Right forelimb (tissue), 1 donor: Measurements from ENCODE around the gene OPHN1.
"Not testable (repeated sequence)": the region's sequence is repeated elsewhere in the genome, so short reads cannot be mapped to it uniquely, and the experiment has no call there.

ENCODE experiments used
- DNase-seq: peaks from one replicate; pipeline ENCODE4 v3.0.0-alpha.2; 2018

OPHN1 gene

GRCh38 chrX:68354879-68355628 is 78.2 kb downstream of the OPHN1 start:
- no peak for DNase-seq

DNA sequence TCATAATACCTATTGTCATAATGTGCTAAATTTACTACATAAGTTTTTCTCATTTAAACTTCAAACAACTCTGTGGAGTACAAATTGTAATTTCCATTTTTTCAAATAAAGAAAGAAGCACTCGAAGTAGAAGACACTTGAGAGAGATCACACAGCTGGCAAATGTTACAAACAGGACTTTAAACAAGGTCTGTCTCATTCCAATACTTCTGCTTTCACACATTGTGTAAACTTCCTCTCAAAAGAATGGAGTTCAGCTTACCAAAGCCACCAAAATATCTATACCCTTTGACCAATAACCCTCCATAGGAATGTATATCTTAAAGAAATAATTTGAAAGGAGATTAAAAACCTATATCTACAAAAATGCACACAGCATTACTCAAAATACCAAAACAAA is 88.3 kb downstream of the OPHN1 start:
- no peak for DNase-seq

DNA sequence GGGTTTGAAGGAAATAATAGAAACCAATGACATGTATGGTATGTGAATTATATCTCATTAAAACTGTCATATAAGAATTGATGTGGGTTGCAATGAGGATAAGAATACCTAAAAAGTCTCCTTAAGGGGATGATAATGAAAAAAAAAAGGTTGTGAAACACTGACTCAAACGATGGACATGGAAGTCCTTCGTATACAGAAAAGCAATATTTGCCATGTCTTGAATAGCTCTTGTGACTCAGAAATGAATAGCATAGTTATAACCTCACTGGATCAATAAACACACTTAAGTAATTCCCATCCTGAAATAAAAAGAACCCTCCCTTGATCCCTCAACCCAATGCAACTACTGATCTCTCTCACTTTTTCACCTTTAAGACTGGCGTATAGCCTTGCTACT is 89.7 kb downstream of the OPHN1 start:
- DNase-seq: no peak

DNA sequence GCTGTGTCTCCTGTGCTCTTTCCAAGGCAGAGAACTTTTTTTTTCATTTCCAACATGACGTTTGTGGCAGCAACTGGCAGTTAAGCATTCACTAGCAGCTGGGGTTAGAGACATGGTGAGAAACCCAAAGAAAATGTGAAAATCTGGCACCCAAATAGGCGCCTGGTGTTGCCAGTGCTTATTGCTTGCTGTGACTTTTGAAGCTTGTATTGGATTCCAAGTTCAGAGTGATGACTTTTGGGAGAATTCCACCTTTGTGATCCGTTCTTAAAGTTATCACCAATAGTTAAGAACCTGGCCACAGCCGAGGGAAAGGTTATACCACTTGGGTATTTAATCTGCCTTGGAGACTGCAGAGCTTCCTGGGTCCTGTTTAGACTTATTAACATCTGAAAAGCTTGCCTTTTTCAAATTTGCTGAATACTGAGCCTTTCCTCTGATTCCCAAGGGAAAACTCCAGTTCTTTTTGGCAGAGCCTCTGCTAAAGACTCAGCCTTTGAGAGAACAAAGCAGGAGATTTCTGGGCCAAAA is 101.0 kb downstream of the OPHN1 start:
- peak; percentile 41 for DNase-seq

DNA sequence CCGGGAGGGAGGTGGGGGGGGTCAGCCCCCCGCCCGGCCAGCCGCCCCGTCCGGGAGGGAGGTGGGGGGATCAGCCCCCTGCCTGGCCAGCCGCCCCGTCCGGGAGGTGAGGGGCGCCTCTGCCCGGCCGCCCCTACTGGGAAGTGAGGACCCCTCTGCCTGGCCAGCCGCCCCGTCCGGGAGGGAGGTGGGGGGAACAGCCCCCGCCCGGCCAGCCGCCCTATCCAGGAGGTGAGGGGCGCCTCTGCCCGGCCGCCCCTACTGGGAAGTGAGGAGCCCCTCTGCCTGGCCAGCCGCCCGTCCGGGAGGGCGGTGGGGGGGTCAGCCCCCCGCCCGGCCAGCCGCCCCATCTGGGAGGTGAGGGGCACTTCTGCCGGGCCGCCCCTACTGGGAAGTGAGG is 106.5 kb downstream of the OPHN1 start:
- DNase-seq: not testable (repeated sequence)

DNA sequence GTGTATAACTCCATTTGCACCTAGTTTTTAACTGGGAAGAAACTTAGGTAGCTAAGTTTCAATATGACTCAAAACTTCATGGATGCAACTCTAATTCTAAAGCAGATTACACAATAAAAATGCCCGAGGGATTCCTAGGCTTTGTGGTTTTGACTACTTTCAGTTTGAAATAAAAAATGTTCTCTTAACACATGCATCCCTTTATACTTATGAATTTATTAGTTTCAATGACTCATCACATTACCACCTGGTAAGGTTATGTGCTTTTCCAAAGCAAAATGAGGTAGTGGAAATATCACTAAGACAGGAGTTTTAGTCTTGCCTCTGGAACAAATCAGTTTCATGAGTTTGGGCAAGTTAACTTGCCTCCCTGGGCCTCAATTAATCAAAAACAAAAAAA is 125.5 kb downstream of the OPHN1 start:
- DNase-seq: no peak

GRCh38 chrX:68304602-68305001 is 128.7 kb downstream of the OPHN1 start:
- no peak for DNase-seq

DNA sequence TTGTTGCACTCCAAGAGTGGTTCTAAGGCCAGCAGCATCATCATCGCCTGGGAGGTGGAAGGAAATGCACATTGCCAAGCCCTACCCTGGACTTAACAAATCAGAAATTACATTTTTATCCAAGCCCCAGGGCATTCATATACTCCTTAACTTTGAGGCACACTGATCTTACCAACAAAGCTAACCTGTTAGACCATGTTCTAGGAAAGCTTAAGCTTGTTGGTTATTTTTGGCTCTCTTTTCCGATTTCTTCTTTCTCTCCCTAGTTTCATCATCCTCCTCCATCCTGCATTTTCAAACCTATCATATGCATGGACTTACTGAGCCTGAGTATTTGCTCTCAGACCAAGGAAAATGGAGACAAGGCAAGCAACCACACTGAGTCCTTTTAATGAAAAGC is 133.4 kb downstream of the OPHN1 start:
- DNase-seq: no peak

GRCh38 chrX:68292471-68292870 is 140.8 kb downstream of the OPHN1 start:
- no peak for DNase-seq

DNA sequence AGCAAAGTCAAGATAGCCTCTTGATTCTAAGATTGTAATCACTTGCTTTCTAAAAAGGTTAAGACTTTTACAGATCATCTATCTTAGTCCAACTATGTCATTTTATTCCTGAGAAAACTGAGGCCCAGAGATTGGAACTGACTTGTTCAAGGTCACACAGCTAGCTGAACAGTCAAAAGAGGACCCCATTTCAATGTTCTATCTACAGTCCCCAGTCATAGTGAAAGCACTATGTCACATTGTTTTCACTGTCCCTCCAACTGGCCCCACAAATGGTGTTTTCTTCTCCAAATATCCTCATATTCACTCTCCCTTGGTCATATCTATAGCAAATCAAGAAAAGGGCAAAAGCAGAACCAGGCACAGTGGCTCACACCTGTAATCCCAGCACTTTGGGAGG is 145.2 kb downstream of the OPHN1 start:
- no peak for DNase-seq

- DNase-seq: no peak
These were observed 145.9 kb downstream of the OPHN1 start for GRCh38 chrX:68287419-68287818.

DNA sequence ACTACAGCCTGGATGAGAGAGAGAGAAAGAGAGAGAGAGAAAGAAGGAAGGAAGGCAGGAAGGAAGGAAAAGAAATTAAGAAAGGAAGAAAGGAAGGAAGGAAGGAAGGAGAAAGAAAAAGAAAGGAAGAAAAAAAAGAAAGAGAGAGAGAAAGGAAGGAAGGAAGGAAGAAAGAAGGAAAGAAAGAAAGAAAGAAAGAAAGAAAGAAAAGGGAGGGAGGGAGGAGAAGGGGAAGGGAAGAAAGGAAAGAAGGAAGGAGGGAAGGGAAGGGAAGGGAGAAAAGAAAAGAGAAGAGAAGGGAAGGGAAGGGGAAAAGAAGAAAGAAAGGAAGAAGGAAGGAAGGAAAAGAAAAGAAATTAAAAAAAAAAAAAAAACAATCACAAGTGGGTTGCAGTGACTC is 146.3 kb downstream of the OPHN1 start:
- DNase-seq: no peak

GRCh38 chrX:68286076-68286475 is 147.2 kb downstream of the OPHN1 start:
- no peak for DNase-seq

DNA sequence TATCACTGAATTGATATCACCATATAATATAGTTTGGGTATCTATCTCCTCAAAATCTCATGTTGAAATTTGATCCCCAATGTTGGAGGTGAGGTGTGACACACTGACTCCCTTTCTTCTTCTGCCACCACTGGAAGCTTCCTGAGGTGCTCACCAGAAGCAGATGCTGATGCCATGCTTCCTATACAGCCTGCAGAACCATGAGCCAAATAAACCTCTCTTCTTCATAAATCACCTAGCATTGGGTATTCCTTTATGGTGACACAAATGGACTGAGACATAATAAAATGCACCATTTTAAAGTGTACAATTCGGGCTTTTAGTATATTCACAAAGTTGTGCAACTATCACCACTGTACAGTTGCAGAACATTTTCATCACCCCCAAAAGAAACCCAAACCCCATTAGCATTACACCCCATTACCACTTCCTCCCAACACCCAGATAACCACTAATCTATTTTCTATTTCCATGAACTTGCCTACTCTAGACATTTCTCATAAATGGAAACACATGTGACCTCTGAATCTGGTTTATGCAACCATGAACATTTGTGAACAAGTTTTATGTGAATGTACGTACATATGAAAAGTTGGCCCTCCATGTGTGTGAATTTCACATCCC is 148.9 kb downstream of the OPHN1 start:
- no peak for DNase-seq

- no peak for DNase-seq
These were observed 159.4 kb downstream of the OPHN1 start for GRCh38 chrX:68273887-68274286.

- not testable (repeated sequence) for DNase-seq
These were observed 168.5 kb downstream of the OPHN1 start for GRCh38 chrX:68264793-68265192.

DNA sequence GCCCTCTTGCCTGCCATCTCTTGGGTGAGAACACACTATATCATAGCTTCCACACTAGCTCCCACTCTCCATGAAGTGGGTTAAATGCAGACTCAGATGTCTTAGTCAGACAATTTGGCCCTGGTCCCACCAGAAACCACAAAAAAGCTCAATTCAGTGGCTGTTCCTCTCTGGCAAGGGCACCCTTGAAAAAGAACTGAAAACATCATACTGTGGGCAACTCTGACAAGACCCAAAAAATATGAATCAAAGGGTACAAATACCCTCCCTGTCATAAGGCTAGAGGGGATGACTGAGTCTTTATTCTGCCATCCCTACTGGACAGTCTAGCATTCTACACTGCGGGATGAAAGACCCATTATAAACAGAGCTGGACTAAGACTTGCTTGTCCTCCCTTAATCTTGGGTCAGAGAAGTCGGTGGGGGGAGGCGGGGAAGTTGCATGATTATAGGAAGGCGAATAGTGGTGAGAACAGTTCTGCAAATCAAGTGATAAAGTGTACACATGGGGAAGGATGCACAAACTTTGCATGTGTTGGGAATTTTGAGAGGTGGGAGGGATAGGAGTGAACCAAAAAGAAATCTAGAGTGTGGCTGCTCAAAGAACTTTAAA is 172.1 kb downstream of the OPHN1 start:
- no peak for DNase-seq

DNA sequence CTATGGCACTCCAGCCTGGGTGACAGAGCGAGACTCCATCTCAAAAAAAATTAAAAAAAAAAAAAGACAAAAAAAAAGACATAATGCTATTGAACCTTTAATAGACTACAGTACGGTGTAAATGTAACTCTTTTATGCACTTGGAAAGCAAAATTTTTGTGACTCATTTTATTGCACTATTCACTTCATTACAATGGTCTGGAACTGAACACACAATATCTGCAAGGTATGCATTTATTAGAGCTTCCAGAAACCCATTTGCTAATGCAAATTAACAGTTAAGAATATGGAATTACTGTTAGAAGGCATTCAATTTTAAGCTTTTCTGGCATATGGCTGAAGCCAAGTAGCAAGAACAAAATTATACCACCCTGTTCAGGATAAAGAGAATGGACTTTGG is 176.3 kb downstream of the OPHN1 start:
- DNase-seq: no peak

- no peak for DNase-seq
These were observed 178.3 kb downstream of the OPHN1 start for GRCh38 chrX:68254738-68255645.

GRCh38 chrX:68252664-68253063 is 180.6 kb downstream of the OPHN1 start:
- no peak for DNase-seq

- DNase-seq: no peak
These were observed 183.4 kb downstream of the OPHN1 start for GRCh38 chrX:68249903-68250302.

- peak; percentile 65 for DNase-seq
These were observed 183.9 kb downstream of the OPHN1 start for GRCh38 chrX:68249401-68249831.

DNA sequence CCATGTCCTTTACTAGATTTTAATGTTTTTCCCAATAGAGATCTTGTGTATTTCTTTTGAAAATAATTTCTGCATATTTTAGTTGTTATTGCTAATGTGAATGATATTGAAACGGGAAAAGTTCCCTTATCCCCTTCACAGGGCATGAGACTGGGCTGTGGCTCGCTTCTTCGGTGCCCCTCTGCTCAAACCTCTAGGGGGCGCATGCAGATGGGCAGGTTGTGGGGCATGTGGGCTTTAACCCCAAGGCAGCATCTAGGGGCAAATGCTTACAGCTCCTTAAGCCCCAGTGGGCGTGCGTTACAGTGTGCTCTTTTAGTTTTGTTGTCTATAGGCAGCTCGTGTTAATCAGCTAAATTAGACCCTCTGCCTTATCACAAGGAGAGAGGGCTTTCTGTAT is 194.7 kb downstream of the OPHN1 start:
- DNase-seq: no peak
